GM12864 (cell line): Measurements from ENCODE around the gene ZNF283.

Source experiments
- DNase-seq: peaks from one replicate; pipeline ENCODE4 v3.0.0-alpha.2; 2011; ENCODE audit warnings: low read depth
- H3K4me3 ChIP-seq: 2 replicates; pipeline ENCODE4 v1.5.1; 2011; ENCODE audit warnings: mild to moderate bottlenecking, low read depth, low read length, control low read depth
- TF ChIP-seq, protein P1 (sequence below): IDR thresholded peaks from 2 replicates; pipeline ENCODE4 v1.5.1; 2011; ENCODE audit warnings: low read depth, mild to moderate bottlenecking, moderate library complexity, low read length, control low read depth, inconsistent platforms; ENCODE audit errors: missing control alignments

Gene ZNF283

DNA sequence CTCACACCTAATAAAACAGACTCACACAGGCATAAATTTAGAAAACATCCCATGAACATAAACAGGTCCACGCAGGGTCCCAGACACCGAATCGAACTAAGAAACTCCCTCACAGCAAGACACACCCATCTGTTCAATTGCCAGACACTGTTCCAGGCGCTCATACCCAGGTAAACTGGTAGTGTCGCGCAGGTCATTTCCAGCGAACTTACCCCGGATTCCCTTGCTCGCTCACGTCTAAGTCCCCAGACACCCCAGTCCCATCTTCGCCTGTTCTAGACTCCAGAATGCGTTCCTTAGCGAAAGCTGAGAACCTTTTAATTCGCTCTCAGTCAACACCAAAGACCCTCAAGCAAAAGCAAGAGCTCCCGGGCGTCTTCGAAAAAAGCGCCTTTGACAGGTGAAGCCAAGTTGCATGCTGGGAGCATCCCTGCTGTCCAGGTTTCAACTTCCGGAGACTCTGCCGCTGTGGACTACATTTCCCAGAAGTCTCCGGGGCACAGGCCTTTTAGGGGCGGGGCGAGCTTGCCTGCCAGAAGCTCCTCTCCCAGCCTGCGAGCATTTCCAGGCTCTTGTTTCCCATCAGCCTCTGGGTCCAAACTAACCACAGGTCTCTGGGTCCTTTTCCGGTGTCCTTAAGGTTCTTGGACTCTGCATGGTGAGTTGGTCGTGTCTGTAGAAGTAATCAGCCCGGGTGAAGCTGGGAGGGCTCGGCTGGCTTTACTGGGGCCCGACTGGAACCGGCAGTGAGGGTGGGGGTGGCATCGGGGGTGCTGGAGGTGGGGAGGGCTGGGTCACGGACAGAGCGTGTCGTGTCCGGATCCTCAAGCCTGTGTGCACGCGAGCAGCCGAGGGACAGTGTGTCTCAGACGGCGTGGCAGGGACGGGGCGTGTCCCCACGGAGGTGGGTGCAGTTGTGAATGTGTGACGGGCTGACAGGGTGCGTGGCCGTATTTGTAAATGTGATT lies at the start of gene ZNF283:
Gene ZNF283 (plus strand): TSS at position 535 of the 968 bp plus-strand sequence. CDS start 6,184 bp downstream, outside the sequence.
- TF ChIP-seq, protein P1, sequence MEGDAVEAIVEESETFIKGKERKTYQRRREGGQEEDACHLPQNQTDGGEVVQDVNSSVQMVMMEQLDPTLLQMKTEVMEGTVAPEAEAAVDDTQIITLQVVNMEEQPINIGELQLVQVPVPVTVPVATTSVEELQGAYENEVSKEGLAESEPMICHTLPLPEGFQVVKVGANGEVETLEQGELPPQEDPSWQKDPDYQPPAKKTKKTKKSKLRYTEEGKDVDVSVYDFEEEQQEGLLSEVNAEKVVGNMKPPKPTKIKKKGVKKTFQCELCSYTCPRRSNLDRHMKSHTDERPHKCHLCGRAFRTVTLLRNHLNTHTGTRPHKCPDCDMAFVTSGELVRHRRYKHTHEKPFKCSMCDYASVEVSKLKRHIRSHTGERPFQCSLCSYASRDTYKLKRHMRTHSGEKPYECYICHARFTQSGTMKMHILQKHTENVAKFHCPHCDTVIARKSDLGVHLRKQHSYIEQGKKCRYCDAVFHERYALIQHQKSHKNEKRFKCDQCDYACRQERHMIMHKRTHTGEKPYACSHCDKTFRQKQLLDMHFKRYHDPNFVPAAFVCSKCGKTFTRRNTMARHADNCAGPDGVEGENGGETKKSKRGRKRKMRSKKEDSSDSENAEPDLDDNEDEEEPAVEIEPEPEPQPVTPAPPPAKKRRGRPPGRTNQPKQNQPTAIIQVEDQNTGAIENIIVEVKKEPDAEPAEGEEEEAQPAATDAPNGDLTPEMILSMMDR = no peak
- DNase-seq = peak; percentile 61

GRCh38 chr19:43778651-43779050 lies 48.5 kb upstream of the ZNF283 start:
- no peak for DNase-seq
- peak overlapping the region; percentile 84 for H3K4me3 ChIP-seq
- TF ChIP-seq, protein P1 = no peak

More for the DNA sequence above, at the start of gene ZNF283:
- peak within 1 kb of the TSS; percentile 83 for H3K4me3 ChIP-seq

DNA sequence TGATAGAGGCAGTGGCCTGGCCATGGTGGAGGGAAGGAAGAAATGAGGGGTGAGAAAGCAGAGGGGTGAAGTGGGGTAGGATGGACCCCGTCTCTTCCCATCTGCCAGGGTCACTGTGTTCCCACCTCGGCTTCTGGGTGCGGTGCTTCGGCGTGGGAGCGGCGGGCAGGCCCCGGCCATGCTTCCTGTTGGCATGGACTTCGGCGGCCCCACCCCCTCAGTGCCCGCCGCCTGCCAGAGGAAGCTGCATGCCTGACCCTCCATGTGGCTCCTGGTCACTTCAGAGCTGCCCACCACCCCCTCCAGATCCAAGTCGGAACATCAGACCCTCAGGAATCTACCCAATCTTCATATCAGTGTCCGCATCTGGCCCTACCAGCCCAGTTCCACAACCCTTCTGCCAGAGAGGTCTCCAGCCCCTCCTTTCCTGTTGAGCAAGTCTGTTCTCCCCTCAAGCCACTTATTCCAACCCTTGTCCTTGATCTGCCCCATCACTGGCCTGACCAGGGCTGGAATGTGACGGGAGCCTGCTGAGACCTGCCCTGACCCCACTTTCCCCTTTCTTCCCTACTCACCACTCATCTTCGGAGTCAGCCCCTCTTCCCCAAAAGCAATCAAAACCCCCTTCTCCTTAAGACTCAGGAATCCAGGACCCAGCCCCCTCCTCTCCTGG lies 47.8 kb upstream of the ZNF283 start:
- DNase-seq = no peak
- TF ChIP-seq, protein P1 = no peak
- peak overlapping the region; percentile 84 for H3K4me3 ChIP-seq

- TF ChIP-seq, protein P1 = peak; percentile 62
- DNase-seq = no peak
- peak overlapping the region; percentile 84 for H3K4me3 ChIP-seq
These were observed 47.3 kb upstream of the ZNF283 start for GRCh38 chr19:43779820-43780219.

GRCh38 chr19:43780706-43781525 lies 46.2 kb upstream of the ZNF283 start, which contains the start of gene KCNN4:
KCNN4 (minus strand) TSS chr19:43780973; CDS start chr19:43780861, 112 bp downstream.
- TF ChIP-seq, protein P1 = no peak
- peak within 1 kb of the TSS; percentile 84 for H3K4me3 ChIP-seq
- DNase-seq = no peak

GRCh38 chr19:43781630-43782310 lies 45.4 kb upstream of the ZNF283 start:
- peak overlapping the region; percentile 84 for H3K4me3 ChIP-seq
- TF ChIP-seq, protein P1 = no peak
- no peak for DNase-seq
